Liver (tissue), 3 donors: ENCODE results near the gene LCA5L.

Experiments
- EGR1 ChIP-seq, 2 donors: IDR thresholded peaks; 2 replicates each; pipeline ENCODE4 v1.6.1; 2016 to 2018; ENCODE audit warnings: antibody characterized with exemption in 2 of 2, low read depth in 2 of 2
- FOXA1 ChIP-seq: IDR thresholded peaks from 2 replicates; pipeline ENCODE4 v1.6.1; 2016; ENCODE audit warnings: antibody characterized with exemption
- GABPA ChIP-seq, 2 donors: IDR thresholded peaks in 1 of 2; conservative IDR thresholded peaks in 1 of 2; 2 replicates each; pipeline ENCODE4 v1.6.1; 2016; ENCODE audit warnings: antibody characterized with exemption in 2 of 2, mild to moderate bottlenecking in 1 of 2, moderate library complexity in 1 of 2
- NR2F2 ChIP-seq: IDR thresholded peaks from 2 replicates; pipeline ENCODE4 v1.6.1; 2016; ENCODE audit warnings: antibody characterized with exemption
- RAD21 ChIP-seq, 2 donors: IDR thresholded peaks; 2 replicates each; pipeline ENCODE4 v1.6.1; 2016; ENCODE audit warnings: antibody characterized with exemption in 2 of 2, mild to moderate bottlenecking in 2 of 2
- TAF1 ChIP-seq: conservative IDR thresholded peaks from 2 replicates; pipeline ENCODE4 v1.6.1; 2016; ENCODE audit warnings: antibody characterized with exemption, mild to moderate bottlenecking
- YY1 ChIP-seq: IDR thresholded peaks from 2 replicates; pipeline ENCODE4 v1.6.1; 2016; ENCODE audit warnings: antibody characterized with exemption, mild to moderate bottlenecking
- TF ChIP-seq, protein P1 (sequence below): fragments of 150-350 bp; IDR thresholded peaks from 2 replicates; pipeline ENCODE4 v1.5.1; 2017; ENCODE audit warnings: improper control_type of control experiment, low read depth, low read length; ENCODE audit not compliant: missing input control
- TF ChIP-seq, protein P2 (sequence below): IDR thresholded peaks from 2 replicates; pipeline ENCODE4 v1.6.1; 2016; ENCODE audit warnings: antibody characterized with exemption
- TF ChIP-seq, protein P3 (sequence below): IDR thresholded peaks from 2 replicates; pipeline ENCODE4 v1.6.1; 2016; ENCODE audit warnings: antibody characterized with exemption
- TF ChIP-seq, protein P4 (sequence below): IDR thresholded peaks from 2 replicates; pipeline ENCODE4 v1.6.1; 2016; ENCODE audit warnings: antibody characterized with exemption
- TF ChIP-seq, protein P5 (sequence below): IDR thresholded peaks from 2 replicates; pipeline ENCODE4 v1.6.1; 2016; ENCODE audit warnings: antibody characterized with exemption, mild to moderate bottlenecking
- donor health status: healthy.
- donor health status: healthy.

DNA sequence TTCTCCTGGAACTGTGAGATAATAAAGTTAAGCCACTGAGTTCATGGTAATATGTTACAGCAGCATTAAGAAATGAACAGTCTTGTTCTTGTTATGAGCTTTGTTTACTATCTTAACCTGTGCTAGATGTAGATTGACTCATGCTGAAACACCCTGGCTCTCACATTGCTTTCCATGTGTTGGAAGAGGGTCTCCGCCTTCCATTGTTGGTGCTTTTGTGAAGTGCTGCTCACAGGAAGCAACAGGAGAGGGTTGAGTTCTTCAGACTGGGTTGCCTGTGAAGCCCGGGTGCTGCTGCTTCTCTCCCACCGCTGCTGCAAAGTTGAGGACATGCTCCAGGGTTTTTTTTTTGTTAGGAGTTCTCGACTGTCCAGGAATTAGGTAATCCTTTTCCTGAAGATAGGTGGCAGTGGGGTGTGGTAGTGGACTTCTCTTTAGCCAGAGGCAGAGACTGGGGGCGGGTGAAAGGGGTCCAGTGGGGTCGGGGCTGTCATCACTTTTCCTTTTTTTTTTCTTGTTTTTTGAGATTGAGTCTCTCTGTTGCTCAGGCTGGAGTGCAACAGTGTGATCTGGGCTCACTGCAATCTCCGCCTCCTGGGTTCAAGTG is 68.0 kb downstream of the LCA5L start:
- TF ChIP-seq, protein P1, sequence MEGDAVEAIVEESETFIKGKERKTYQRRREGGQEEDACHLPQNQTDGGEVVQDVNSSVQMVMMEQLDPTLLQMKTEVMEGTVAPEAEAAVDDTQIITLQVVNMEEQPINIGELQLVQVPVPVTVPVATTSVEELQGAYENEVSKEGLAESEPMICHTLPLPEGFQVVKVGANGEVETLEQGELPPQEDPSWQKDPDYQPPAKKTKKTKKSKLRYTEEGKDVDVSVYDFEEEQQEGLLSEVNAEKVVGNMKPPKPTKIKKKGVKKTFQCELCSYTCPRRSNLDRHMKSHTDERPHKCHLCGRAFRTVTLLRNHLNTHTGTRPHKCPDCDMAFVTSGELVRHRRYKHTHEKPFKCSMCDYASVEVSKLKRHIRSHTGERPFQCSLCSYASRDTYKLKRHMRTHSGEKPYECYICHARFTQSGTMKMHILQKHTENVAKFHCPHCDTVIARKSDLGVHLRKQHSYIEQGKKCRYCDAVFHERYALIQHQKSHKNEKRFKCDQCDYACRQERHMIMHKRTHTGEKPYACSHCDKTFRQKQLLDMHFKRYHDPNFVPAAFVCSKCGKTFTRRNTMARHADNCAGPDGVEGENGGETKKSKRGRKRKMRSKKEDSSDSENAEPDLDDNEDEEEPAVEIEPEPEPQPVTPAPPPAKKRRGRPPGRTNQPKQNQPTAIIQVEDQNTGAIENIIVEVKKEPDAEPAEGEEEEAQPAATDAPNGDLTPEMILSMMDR: no peak
- TF ChIP-seq, protein P2, sequence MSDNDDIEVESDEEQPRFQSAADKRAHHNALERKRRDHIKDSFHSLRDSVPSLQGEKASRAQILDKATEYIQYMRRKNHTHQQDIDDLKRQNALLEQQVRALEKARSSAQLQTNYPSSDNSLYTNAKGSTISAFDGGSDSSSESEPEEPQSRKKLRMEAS: no peak
- TF ChIP-seq GABPA (IDR thresholded peaks at IDR 0.05 in 1 of 2, conservative IDR thresholded peaks at IDR 0.05 in 1 of 2) (no peak), TAF1 (no peak), YY1 (no peak), FOXA1 (no peak), NR2F2 (no peak), RAD21 (IDR thresholded peaks at IDR 0.05) (no peak), EGR1 (IDR thresholded peaks at IDR 0.05; ENCODE audit: low read depth in 2 of 2) (no peak)
- TF ChIP-seq, protein P3, sequence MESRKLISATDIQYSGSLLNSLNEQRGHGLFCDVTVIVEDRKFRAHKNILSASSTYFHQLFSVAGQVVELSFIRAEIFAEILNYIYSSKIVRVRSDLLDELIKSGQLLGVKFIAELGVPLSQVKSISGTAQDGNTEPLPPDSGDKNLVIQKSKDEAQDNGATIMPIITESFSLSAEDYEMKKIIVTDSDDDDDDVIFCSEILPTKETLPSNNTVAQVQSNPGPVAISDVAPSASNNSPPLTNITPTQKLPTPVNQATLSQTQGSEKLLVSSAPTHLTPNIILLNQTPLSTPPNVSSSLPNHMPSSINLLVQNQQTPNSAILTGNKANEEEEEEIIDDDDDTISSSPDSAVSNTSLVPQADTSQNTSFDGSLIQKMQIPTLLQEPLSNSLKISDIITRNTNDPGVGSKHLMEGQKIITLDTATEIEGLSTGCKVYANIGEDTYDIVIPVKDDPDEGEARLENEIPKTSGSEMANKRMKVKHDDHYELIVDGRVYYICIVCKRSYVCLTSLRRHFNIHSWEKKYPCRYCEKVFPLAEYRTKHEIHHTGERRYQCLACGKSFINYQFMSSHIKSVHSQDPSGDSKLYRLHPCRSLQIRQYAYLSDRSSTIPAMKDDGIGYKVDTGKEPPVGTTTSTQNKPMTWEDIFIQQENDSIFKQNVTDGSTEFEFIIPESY: no peak
- TF ChIP-seq, protein P4, sequence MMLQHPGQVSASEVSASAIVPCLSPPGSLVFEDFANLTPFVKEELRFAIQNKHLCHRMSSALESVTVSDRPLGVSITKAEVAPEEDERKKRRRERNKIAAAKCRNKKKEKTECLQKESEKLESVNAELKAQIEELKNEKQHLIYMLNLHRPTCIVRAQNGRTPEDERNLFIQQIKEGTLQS: no peak
- TF ChIP-seq, protein P5, sequence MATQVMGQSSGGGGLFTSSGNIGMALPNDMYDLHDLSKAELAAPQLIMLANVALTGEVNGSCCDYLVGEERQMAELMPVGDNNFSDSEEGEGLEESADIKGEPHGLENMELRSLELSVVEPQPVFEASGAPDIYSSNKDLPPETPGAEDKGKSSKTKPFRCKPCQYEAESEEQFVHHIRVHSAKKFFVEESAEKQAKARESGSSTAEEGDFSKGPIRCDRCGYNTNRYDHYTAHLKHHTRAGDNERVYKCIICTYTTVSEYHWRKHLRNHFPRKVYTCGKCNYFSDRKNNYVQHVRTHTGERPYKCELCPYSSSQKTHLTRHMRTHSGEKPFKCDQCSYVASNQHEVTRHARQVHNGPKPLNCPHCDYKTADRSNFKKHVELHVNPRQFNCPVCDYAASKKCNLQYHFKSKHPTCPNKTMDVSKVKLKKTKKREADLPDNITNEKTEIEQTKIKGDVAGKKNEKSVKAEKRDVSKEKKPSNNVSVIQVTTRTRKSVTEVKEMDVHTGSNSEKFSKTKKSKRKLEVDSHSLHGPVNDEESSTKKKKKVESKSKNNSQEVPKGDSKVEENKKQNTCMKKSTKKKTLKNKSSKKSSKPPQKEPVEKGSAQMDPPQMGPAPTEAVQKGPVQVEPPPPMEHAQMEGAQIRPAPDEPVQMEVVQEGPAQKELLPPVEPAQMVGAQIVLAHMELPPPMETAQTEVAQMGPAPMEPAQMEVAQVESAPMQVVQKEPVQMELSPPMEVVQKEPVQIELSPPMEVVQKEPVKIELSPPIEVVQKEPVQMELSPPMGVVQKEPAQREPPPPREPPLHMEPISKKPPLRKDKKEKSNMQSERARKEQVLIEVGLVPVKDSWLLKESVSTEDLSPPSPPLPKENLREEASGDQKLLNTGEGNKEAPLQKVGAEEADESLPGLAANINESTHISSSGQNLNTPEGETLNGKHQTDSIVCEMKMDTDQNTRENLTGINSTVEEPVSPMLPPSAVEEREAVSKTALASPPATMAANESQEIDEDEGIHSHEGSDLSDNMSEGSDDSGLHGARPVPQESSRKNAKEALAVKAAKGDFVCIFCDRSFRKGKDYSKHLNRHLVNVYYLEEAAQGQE: no peak
